ENCODE results near the gene ASIC1.

Gene ASIC1

DNA sequence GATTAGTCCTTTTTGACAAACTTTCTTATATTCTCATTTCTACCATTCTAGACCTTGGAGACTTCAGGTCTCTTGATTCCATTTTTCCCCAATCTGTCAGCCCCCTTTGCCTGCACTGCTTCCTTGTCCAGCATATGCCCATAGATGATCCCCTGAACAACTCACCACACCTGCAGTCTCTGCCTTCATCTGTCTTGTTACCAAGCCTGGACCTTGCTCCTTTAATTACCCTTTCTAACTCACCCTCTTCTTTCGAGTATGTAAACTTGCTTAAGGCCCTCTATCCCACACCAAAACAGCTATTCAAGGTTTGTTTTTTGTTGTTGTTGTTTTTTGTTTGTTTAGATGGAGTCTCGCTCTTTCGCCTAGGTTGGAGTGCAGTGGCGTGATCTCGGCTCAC, 64.2 kb downstream of the ASIC1 start:
- no peak overlapping the region for H3K27ac ChIP-seq
- TF ChIP-seq, protein P1, sequence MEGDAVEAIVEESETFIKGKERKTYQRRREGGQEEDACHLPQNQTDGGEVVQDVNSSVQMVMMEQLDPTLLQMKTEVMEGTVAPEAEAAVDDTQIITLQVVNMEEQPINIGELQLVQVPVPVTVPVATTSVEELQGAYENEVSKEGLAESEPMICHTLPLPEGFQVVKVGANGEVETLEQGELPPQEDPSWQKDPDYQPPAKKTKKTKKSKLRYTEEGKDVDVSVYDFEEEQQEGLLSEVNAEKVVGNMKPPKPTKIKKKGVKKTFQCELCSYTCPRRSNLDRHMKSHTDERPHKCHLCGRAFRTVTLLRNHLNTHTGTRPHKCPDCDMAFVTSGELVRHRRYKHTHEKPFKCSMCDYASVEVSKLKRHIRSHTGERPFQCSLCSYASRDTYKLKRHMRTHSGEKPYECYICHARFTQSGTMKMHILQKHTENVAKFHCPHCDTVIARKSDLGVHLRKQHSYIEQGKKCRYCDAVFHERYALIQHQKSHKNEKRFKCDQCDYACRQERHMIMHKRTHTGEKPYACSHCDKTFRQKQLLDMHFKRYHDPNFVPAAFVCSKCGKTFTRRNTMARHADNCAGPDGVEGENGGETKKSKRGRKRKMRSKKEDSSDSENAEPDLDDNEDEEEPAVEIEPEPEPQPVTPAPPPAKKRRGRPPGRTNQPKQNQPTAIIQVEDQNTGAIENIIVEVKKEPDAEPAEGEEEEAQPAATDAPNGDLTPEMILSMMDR (conservative IDR thresholded peaks at IDR 0.05), result no peak

DNA sequence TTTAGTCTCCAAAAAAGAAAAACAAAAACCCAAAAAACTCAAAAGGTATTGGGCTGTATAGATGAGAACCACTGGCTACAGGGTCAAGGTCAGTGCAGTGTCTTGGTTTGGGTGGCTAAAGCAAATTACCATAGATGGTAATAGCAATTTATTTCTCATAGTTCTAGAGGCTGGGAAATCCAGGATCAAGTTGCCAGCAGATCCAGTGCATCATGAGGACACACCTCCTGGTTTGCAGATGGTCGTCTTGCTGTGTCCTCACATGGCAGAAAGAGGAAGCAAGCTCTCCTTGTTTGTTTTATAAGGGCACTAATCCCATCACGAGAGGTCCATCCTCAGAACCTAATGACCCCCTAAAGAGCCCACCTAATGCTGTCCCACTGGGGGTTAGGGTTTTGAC, 65.8 kb downstream of the ASIC1 start:
- TF ChIP-seq, protein P1 (conservative IDR thresholded peaks at IDR 0.05), result no peak

DNA sequence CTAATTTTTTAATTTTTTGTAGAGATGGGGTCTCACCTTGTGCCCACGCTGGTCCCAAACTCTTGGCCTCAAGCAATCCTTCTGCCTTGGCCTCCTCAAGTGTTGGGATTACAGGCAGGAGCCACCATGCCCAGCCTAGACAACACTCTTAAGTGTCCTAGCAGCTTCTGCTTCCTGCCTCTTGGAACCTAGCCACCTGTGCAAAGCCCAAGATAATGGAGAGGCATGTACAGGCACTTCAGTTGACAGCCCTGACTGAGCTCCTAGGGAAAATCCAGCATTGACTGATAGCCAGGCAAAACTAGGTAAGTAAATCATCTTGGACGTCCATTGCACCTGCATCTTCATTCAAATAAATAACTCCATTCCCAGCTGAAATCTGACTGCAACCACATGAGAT, 70.2 kb downstream of the ASIC1 start:
- H3K27ac ChIP-seq, result no peak overlapping the region
- TF ChIP-seq, protein P1 (conservative IDR thresholded peaks at IDR 0.05), result no peak

More for the DNA sequence above, 65.8 kb downstream of the ASIC1 start:
- H3K27ac ChIP-seq, result no peak overlapping the region

DNA sequence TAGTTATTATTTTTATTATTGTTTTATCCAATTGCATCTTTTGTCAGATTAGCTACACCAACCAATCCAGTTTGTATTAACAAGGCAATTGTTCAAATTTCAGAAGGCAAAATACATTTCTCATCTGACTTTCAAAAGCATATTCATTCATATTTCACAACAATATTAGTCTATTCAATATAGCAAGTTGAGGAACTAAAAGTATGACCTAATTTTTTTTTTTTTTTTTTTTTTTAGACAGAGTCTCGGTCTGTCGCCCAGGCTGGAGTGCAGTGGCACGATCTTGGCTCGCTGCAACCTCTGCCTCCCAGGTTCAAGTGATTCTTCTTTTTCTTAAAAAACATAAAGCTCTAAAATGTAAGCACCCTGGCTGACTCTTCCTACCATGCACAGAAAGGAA, 71.9 kb downstream of the ASIC1 start:
- TF ChIP-seq, protein P1 (conservative IDR thresholded peaks at IDR 0.05), result no peak
- no peak overlapping the region for H3K27ac ChIP-seq

DNA sequence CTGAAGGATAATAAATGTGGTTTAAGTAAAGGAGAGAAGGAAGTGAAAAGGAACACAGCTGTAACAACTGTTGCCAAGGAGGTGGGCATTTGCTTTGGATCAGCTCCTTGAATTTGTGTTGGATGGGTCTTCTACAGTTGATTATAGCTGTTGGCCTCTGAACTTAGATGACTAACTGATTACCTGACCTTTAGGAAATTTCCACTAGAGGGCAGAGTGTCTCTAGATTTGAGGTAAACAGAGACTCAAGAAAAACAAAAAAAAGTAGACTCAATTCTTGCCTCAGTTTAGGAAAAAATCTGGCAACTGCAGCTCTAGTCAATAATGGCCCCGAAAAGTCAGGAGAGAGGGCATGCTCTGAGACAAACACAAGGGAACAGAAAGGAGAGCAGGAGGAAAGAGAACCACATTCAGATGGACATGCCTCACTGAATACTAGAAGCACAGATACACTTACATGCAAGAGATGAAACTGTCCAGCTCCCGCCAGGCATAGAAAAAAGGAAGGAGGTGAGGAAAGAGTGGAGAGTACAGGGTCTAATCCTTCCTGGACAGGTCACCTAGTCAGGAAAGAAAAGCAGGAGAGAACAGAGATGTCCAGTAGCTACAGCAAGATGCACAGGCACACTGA, 75.2 kb downstream of the ASIC1 start:
- H3K27ac ChIP-seq, result no peak overlapping the region
- TF ChIP-seq, protein P1 (conservative IDR thresholded peaks at IDR 0.05), result peak; percentile 69
